Upper lobe of left lung (tissue), 4 donors: Measurements from ENCODE around the gene PRDM16.

ENCODE experiments used
- EP300 ChIP-seq, 4 donors: sonication (generic); formaldehyde crosslinking; IDR thresholded peaks; one replicate each; pipeline ENCODE4 v1.5.1; 2017; ENCODE audit warnings: antibody characterized with exemption in 4 of 4, control low read depth in 2 of 4
- POLR2A ChIP-seq, 4 donors: fragments of 450-650 bp; IDR thresholded peaks; one replicate each; pipeline ENCODE4 v1.5.1; 2016 to 2017; ENCODE audit warnings: antibody characterized with exemption in 4 of 4, mild to moderate bottlenecking in 2 of 4
- POLR2AphosphoS5 ChIP-seq, 2 donors: sonication (generic); formaldehyde crosslinking; IDR thresholded peaks; one replicate each; pipeline ENCODE4 v1.5.1; 2017; ENCODE audit warnings: antibody characterized with exemption in 2 of 2
- TF ChIP-seq, protein P1 (sequence below), 6 experiments: fragments of 450-650 bp in 4 of 6; fragments of 200-600 bp in 2 of 6; sonication (generic) in 2 of 6; IDR thresholded peaks; one replicate each; pipeline ENCODE4 v1.5.1; 2016 to 2019; ENCODE audit warnings: antibody characterized with exemption in 6 of 6

DNA sequence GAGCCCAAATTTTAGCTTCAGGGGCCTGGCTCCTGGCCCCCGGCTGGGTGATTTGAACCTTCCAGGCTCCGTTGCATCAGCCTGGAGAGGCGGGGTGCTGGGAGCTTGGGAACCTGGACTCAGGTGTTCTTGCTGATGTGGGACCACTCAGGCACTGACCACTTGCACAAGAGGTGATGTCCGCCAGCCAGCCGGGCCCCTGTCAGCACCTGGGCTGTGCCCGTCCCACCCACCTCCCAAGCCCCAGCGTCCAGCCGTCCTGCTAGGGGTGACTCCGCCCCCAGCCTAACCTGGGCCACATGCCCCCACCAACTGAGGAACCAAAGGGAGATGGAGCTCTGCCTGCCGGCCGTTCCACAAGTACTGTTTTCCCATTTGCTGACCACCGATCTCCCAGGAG, 338.0 kb downstream of the PRDM16 start:
- no peak for TF ChIP-seq POLR2A (IDR thresholded peaks at IDR 0.05)
- no peak for TF ChIP-seq EP300 (IDR thresholded peaks at IDR 0.05)
- no peak for TF ChIP-seq POLR2AphosphoS5 (IDR thresholded peaks at IDR 0.05)
- TF ChIP-seq, protein P1, sequence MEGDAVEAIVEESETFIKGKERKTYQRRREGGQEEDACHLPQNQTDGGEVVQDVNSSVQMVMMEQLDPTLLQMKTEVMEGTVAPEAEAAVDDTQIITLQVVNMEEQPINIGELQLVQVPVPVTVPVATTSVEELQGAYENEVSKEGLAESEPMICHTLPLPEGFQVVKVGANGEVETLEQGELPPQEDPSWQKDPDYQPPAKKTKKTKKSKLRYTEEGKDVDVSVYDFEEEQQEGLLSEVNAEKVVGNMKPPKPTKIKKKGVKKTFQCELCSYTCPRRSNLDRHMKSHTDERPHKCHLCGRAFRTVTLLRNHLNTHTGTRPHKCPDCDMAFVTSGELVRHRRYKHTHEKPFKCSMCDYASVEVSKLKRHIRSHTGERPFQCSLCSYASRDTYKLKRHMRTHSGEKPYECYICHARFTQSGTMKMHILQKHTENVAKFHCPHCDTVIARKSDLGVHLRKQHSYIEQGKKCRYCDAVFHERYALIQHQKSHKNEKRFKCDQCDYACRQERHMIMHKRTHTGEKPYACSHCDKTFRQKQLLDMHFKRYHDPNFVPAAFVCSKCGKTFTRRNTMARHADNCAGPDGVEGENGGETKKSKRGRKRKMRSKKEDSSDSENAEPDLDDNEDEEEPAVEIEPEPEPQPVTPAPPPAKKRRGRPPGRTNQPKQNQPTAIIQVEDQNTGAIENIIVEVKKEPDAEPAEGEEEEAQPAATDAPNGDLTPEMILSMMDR (IDR thresholded peaks at IDR 0.05), result no peak
